ENCODE results near the gene PRDM11. TPM values are rescaled to one million over a fixed set of nuclear protein-coding genes. Genes with fewer than 3 reads are reported as not detected.

The PRDM11 gene
- total and polyA plus RNA-seq, 8 donors = 13.6 to 29.6 (median 21.4) TPM

DNA sequence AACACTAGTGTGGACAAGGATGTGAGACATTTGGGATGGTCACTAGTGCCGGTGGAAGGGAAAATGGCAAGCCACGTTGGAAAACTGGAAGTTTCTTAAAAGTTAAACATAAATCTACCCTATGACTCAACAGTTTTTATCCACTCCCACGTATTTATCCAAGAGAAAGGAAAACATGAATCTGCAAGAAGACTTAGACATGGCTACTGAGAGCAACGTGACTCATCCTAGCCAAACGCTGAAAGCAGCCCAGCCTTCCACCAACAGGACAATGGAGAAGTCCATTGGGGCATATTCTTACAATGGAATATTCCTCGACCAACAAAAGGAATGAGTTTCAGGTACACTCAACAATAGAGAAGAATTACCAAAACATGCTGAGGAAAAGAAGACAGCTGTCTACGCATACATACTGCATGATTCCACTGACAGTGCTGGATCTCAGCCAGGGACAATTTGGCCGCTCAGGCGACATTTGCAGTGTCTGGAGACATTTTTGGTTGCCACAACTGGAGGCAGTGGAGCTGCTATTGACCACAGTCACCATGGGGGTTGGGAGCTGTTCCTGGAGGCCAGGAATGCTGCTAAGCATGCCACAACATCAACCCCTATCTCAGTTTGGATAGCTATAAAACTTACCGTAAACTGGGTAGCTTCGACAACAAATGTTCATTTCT is 118.5 kb downstream of the PRDM11 start:
- intact Hi-C loops (cut with DNase I) = no loop called here
- no peaks in the 10 kb centered on the region for H3K4me1 ChIP-seq
- H3K4me3 ChIP-seq = no peak overlapping the region
- TF ChIP-seq, protein P1, sequence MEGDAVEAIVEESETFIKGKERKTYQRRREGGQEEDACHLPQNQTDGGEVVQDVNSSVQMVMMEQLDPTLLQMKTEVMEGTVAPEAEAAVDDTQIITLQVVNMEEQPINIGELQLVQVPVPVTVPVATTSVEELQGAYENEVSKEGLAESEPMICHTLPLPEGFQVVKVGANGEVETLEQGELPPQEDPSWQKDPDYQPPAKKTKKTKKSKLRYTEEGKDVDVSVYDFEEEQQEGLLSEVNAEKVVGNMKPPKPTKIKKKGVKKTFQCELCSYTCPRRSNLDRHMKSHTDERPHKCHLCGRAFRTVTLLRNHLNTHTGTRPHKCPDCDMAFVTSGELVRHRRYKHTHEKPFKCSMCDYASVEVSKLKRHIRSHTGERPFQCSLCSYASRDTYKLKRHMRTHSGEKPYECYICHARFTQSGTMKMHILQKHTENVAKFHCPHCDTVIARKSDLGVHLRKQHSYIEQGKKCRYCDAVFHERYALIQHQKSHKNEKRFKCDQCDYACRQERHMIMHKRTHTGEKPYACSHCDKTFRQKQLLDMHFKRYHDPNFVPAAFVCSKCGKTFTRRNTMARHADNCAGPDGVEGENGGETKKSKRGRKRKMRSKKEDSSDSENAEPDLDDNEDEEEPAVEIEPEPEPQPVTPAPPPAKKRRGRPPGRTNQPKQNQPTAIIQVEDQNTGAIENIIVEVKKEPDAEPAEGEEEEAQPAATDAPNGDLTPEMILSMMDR (IDR thresholded peaks at IDR 0.05) = no peak
- no peaks in the 10 kb centered on the region for H3K36me3 ChIP-seq
- no peak overlapping the region for H3K27ac ChIP-seq
- peaks cover 0 to 26% of the 10 kb centered on the region in 2 donors for H3K27me3 ChIP-seq
- ATAC-seq (peak; percentile 40), DNase-seq (no peak)
- H3K9me3 ChIP-seq = no peaks in the 10 kb centered on the region

DNA sequence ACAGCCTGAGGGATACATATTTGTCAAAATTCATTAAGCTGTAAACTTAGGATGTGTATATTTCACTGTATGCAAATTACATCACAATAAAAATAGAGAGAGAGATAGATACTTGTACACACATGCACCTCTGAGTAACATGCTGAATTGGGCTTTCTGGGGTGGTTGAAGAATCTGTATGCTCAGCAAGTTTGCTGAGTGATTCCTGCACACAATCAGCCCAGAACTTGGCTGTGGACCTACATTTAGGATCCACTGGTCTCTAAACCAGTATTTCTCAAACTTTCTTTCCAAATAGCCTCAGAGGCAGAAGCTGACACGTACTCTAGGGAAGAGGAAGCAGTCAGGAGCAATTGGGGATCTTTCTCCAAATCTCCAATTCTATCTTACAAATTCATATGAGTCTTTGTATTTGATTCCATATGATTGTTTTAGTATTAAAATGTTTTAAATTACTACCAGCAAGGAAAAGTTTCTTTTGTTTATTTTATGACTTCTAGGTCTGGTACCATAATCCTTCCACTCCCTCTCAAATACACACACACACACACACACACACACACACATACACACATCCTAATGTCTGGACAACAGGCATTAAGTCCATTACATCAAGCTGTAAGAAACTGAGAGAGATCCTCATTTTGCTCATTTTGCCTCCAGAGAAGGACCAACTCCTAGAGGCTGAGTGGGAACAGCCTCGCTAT is 119.7 kb downstream of the PRDM11 start:
- no peak overlapping the region for H3K27ac ChIP-seq
- DNase-seq = peak in 1 of 4 donors; percentile 24
- H3K36me3 ChIP-seq = no peaks in the 10 kb centered on the region
- H3K4me1 ChIP-seq = no peaks in the 10 kb centered on the region
- peaks cover 0 to 26% of the 10 kb centered on the region in 2 donors for H3K27me3 ChIP-seq
- intact Hi-C loops (cut with DNase I) = no loop called here
- no peak overlapping the region for H3K4me3 ChIP-seq
- ATAC-seq = no peak
- no peaks in the 10 kb centered on the region for H3K9me3 ChIP-seq
- TF ChIP-seq, protein P1 (IDR thresholded peaks at IDR 0.05) = no peak

DNA sequence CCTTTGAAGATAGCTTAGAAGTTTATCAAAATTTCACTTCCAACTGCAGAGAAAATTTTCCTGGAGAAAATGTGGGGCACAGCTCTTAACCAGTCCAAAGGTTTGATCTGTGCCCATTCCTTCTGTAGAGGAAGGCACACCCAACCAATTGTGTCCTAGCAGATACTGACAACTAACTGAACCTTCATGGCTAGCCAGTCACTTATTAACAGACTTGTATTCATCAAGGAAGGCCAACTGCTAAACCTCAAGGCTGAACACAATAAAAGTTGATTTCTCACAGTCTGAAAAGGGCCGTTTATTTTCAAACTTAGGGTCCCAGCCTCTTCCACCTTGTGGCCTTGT is 120.2 kb downstream of the PRDM11 start:
- no peaks in the 10 kb centered on the region for H3K4me1 ChIP-seq
- ATAC-seq (no peak), DNase-seq (no peak)
- TF ChIP-seq, protein P1 (IDR thresholded peaks at IDR 0.05) = no peak
- intact Hi-C loops (cut with DNase I) = no loop called here
- no peaks in the 10 kb centered on the region for H3K9me3 ChIP-seq
- no peak overlapping the region for H3K27ac ChIP-seq
- no peaks in the 10 kb centered on the region for H3K36me3 ChIP-seq
- peaks cover 0 to 26% of the 10 kb centered on the region in 2 donors for H3K27me3 ChIP-seq
- no peak overlapping the region for H3K4me3 ChIP-seq

DNA sequence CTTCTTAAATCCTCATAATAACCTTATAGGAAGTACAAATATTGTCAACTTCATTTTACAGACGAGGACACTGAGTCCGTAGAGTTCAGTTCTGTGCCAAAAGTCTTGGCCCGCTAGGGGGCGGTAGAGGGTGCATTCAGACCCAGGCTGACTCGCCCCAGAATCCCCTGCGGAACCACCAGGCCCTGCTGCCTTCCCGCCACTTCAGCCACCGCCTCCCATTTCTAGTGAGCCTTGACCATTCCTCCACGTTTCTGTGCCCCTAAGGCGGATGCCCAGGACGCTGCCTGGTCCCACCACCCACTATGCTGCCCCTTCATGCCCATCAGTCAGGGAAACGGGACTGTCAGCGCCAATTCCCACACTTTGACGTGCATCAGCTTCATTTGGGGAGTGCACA is 120.6 kb downstream of the PRDM11 start:
- TF ChIP-seq, protein P1 (IDR thresholded peaks at IDR 0.05) = no peak
- no peak for ATAC-seq
- Histone ChIP-seq H3K27me3 (peaks cover 0 to 26% of the 10 kb centered on the region in 2 donors), H3K4me1 (no peaks in the 10 kb centered on the region), H3K27ac (no peak overlapping the region), H3K36me3 (no peaks in the 10 kb centered on the region), H3K9me3 (no peaks in the 10 kb centered on the region), H3K4me3 (no peak overlapping the region)
- intact Hi-C loops (cut with DNase I) = no loop called here
- no peak for DNase-seq

DNA sequence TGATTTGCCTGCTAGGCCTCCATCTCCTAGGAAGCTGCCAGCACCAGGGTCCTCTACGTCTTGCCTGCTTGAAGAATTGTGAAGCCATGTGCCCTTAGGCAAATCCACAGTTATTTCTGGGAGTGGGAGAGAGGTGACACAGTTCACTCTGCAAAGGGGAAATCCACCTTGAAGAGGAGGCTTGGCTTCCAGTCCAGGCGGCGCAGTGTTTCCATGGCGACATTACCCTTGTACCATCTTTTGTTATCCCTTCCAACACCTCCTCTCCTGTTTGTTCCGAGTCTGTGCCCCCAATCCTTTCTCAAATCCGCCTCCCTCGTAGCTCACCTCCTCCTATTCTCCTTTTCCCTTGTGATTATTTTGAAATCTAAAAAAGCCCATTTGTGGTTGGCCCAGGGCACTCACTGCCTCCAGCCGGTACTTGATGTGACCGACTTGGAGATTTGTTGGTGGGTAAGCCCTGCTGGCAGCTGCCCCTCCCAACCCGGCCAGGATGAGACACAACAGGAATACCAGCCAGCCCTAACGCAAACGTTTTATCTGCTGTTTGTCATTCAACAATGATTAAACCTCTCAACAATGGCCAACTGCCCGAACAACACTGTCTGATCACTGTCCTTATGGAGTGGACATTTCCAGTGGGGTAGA is 121.3 kb downstream of the PRDM11 start:
- TF ChIP-seq, protein P1 (IDR thresholded peaks at IDR 0.05) = no peak
- Histone ChIP-seq H3K36me3 (no peaks in the 10 kb centered on the region), H3K4me3 (no peak overlapping the region), H3K27me3 (peaks cover 0 to 26% of the 10 kb centered on the region in 2 donors), H3K27ac (no peak overlapping the region), H3K4me1 (no peaks in the 10 kb centered on the region), H3K9me3 (no peaks in the 10 kb centered on the region)
- intact Hi-C loops (cut with DNase I) = no loop called here
- ATAC-seq (no peak), DNase-seq (no peak)

Measured in left lung (tissue), 10 donors.